ENCODE results near the gene TBC1D23.
"Not testable (repeated sequence)": the region's sequence is repeated elsewhere in the genome, so short reads cannot be mapped to it uniquely, and the experiment has no call there.

TBC1D23 gene

GRCh38 chr3:100260685-100261484, at the start of gene TBC1D23:
Gene TBC1D23, plus strand, starts transcription at chr3:100260992. Its CDS starts 27 bp downstream, at chr3:100261019.
- peak; percentile 88 to 94 (median 93) for DNase-seq (ENCODE audit: low read depth in 3 of 3)

GRCh38 chr3:100213891-100214573, 46.8 kb upstream of the TBC1D23 start:
- DNase-seq (ENCODE audit: low read depth in 3 of 3), result no peak

- no peak for DNase-seq (ENCODE audit: low read depth in 3 of 3)
Observed at GRCh38 chr3:100214574-100214964, 46.2 kb upstream of the TBC1D23 start.

- DNase-seq (ENCODE audit: low read depth in 3 of 3), result no peak
Observed at GRCh38 chr3:100216713-100217112, 44.1 kb upstream of the TBC1D23 start.

GRCh38 chr3:100221159-100221558, 39.6 kb upstream of the TBC1D23 start:
- no peak for DNase-seq (ENCODE audit: low read depth in 3 of 3)

- DNase-seq (ENCODE audit: low read depth in 3 of 3), result no peak
Observed at GRCh38 chr3:100225193-100225592, 35.6 kb upstream of the TBC1D23 start.

GRCh38 chr3:100225883-100226282, 34.9 kb upstream of the TBC1D23 start:
- no peak for DNase-seq (ENCODE audit: low read depth in 3 of 3)

GRCh38 chr3:100226712-100227429, 33.9 kb upstream of the TBC1D23 start:
- DNase-seq (ENCODE audit: low read depth in 3 of 3), result no peak

GRCh38 chr3:100227511-100227921, 33.3 kb upstream of the TBC1D23 start:
- no peak for DNase-seq (ENCODE audit: low read depth in 3 of 3)

GRCh38 chr3:100228247-100228646, 32.5 kb upstream of the TBC1D23 start:
- no peak for DNase-seq (ENCODE audit: low read depth in 3 of 3)

- not testable (repeated sequence) for DNase-seq (ENCODE audit: low read depth in 3 of 3)
Observed at GRCh38 chr3:100229188-100229587, 31.6 kb upstream of the TBC1D23 start.

GRCh38 chr3:100230710-100231109, 30.1 kb upstream of the TBC1D23 start:
- DNase-seq (ENCODE audit: low read depth in 3 of 3), result no peak

GRCh38 chr3:100231668-100232067, 29.1 kb upstream of the TBC1D23 start:
- DNase-seq (ENCODE audit: low read depth in 3 of 3), result no peak

- DNase-seq (ENCODE audit: low read depth in 3 of 3), result no peak
Observed at GRCh38 chr3:100234364-100234763, 26.4 kb upstream of the TBC1D23 start.

GRCh38 chr3:100238599-100238998, 22.2 kb upstream of the TBC1D23 start:
- no peak for DNase-seq (ENCODE audit: low read depth in 3 of 3)

GRCh38 chr3:100242471-100242870, 18.3 kb upstream of the TBC1D23 start:
- not testable (repeated sequence) for DNase-seq (ENCODE audit: low read depth in 3 of 3)

- DNase-seq (ENCODE audit: low read depth in 3 of 3), result no peak
Observed at GRCh38 chr3:100244264-100244663, 16.5 kb upstream of the TBC1D23 start.

GRCh38 chr3:100245136-100245535, 15.7 kb upstream of the TBC1D23 start:
- no peak for DNase-seq (ENCODE audit: low read depth in 3 of 3)

- no peak for DNase-seq (ENCODE audit: low read depth in 3 of 3)
Observed at GRCh38 chr3:100245927-100246326, 14.9 kb upstream of the TBC1D23 start.

- no peak for DNase-seq (ENCODE audit: low read depth in 3 of 3)
Observed at GRCh38 chr3:100246999-100247398, 13.8 kb upstream of the TBC1D23 start.

- DNase-seq (ENCODE audit: low read depth in 3 of 3), result no peak
Observed at GRCh38 chr3:100252001-100252400, 8.8 kb upstream of the TBC1D23 start.

- DNase-seq (ENCODE audit: low read depth in 3 of 3), result no peak
Observed at GRCh38 chr3:100254168-100254777, 6.5 kb upstream of the TBC1D23 start.

Measured in stimulated activated CD4-positive, alpha-beta T cell treated with anti-CD3 and anti-CD28 coated beads, TNF-alpha, amount 100 ng/mL, for 4 hours (primary cell).